Trophoblast cell (in vitro differentiated cells and primary cell): ENCODE measurements around the gene CYP27C1.
"Not testable (repeated sequence)": the region's sequence is repeated elsewhere in the genome, so short reads cannot be mapped to it uniquely, and the experiment has no call there.

ENCODE experiments used
- DNase-seq, 2 donors: peaks; one replicate each; pipeline ENCODE4 v3.0.0-alpha.2; 2016
- H2AFZ ChIP-seq: 2 replicates; pipeline ENCODE4 v1.6.1; 2013; ENCODE audit warnings: low read length, moderate library complexity, mild to moderate bottlenecking; ENCODE audit not compliant: insufficient read depth, poor library complexity
- H2AK5ac ChIP-seq: 2 replicates; pipeline ENCODE4 v1.6.1; 2013; ENCODE audit warnings: mild to moderate bottlenecking, low read length
- H2BK120ac ChIP-seq: 2 replicates; pipeline ENCODE4 v1.6.1; 2013; ENCODE audit warnings: low read length, mild to moderate bottlenecking, moderate library complexity; ENCODE audit not compliant: insufficient read depth, poor library complexity
- H2BK12ac ChIP-seq: 2 replicates; pipeline ENCODE4 v1.6.1; 2013; ENCODE audit warnings: mild to moderate bottlenecking, low read length, moderate library complexity
- H2BK5ac ChIP-seq: 2 replicates; pipeline ENCODE4 v1.6.1; 2013; ENCODE audit warnings: low read length, low read depth, moderate library complexity, mild to moderate bottlenecking; ENCODE audit not compliant: poor library complexity
- H3K14ac ChIP-seq: 2 replicates; pipeline ENCODE4 v1.6.1; 2013; ENCODE audit warnings: mild to moderate bottlenecking, low read length
- H3K18ac ChIP-seq: 2 replicates; pipeline ENCODE4 v1.6.1; 2013; ENCODE audit warnings: mild to moderate bottlenecking, low read length
- H3K23ac ChIP-seq: 2 replicates; pipeline ENCODE4 v1.6.1; 2013; ENCODE audit warnings: low read length
- H3K27ac ChIP-seq: 2 replicates; pipeline ENCODE4 v1.5.1; 2013; ENCODE audit warnings: low read depth, mild to moderate bottlenecking, inconsistent platforms, low read length, moderate library complexity
- H3K27me3 ChIP-seq: 2 replicates; pipeline ENCODE4 v1.6.1; 2013; ENCODE audit warnings: inconsistent platforms, mild to moderate bottlenecking, low read length, moderate library complexity; ENCODE audit not compliant: insufficient read depth
- H3K36me3 ChIP-seq, 2 experiments: 1 replicate in 1 of 2; 2 replicates in 1 of 2; pipeline ENCODE4 v1.6.1; 2013; ENCODE audit warnings: low read length in 2 of 2, mild to moderate bottlenecking in 2 of 2, moderate library complexity in 1 of 2; ENCODE audit not compliant: insufficient read depth in 2 of 2, control insufficient read depth in 1 of 2
- H3K4ac ChIP-seq: 2 replicates; pipeline ENCODE4 v1.6.1; 2013; ENCODE audit warnings: low read depth, mild to moderate bottlenecking, low read length, moderate library complexity
- H3K4me1 ChIP-seq, 2 experiments: 1 replicate in 1 of 2; 2 replicates in 1 of 2; pipeline ENCODE4 v1.6.1; 2013; ENCODE audit warnings: low read length in 2 of 2, mild to moderate bottlenecking in 2 of 2, moderate library complexity in 1 of 2; ENCODE audit not compliant: insufficient read depth in 2 of 2, control insufficient read depth in 1 of 2
- H3K4me2 ChIP-seq: 2 replicates; pipeline ENCODE4 v1.6.1; 2013; ENCODE audit warnings: inconsistent platforms, mild to moderate bottlenecking, low read length, moderate library complexity
- H3K4me3 ChIP-seq: 2 replicates; pipeline ENCODE4 v1.5.1; 2013; ENCODE audit warnings: mild to moderate bottlenecking, low read depth, low read length, inconsistent platforms
- H3K79me1 ChIP-seq: one replicate; pipeline ENCODE4 v1.6.1; 2013; ENCODE audit warnings: low read length
- H3K79me2 ChIP-seq: 2 replicates; pipeline ENCODE4 v1.6.1; 2013; ENCODE audit warnings: low read length, mild to moderate bottlenecking; ENCODE audit not compliant: control insufficient read depth, insufficient read depth, poor library complexity
- H3K9ac ChIP-seq: 2 replicates; pipeline ENCODE4 v1.6.1; 2013; ENCODE audit warnings: mild to moderate bottlenecking, low read length
- H3K9me3 ChIP-seq: 2 replicates; pipeline ENCODE4 v1.6.1; 2013; ENCODE audit warnings: low read depth, mild to moderate bottlenecking, control low read depth, inconsistent platforms, low read length; ENCODE audit not compliant: insufficient read depth
- H4K12ac ChIP-seq: 2 replicates; pipeline ENCODE4 v1.6.1; 2013; ENCODE audit warnings: low read depth, mild to moderate bottlenecking, low read length, moderate library complexity
- H4K8ac ChIP-seq: 2 replicates; pipeline ENCODE4 v1.6.1; 2013; ENCODE audit warnings: low read depth, mild to moderate bottlenecking, low read length, moderate library complexity
- H4K91ac ChIP-seq: one replicate; pipeline ENCODE4 v1.6.1; 2013; ENCODE audit warnings: low read depth, mild to moderate bottlenecking, low read length, moderate library complexity
- WGBS: extraction: QIAGEN DNeasy Blood & Tissue Kit; methylation state at CpG from one replicate; pipeline ENCODE4 v1.1.7; 2013; ENCODE audit warnings: missing lambda C conversion rate; ENCODE audit not compliant: insufficient read length, insufficient coverage; ENCODE audit errors: extremely low coverage; 5-methylcytosine and 5-hydroxymethylcytosine counted together

CYP27C1 gene

DNA sequence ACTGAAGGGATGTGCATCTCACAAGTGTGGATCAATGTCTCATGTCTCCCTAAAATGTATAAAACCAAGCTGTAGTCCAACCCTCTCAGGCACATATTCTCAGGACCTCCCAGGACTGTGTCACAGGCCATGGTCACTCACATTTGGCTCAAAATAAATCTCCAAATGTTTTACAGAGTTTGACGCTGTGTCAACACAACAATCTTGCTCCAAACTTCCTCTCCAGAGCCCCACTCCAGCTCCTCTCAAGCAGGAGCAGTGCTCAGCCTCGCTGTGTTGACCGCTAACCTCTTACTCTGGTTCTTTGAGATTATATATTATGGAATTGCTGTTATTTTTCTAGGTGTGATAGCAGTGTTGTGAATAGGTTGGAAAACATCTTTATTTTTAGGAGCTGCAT, 56.2 kb downstream of the CYP27C1 start:
- H3K18ac ChIP-seq: no peak overlapping the region
- H3K9me3 ChIP-seq: peaks cover 3% of the 10 kb centered on the region
- no peaks in the 10 kb centered on the region for H3K79me1 ChIP-seq
- DNase-seq: no peak
- H2BK12ac ChIP-seq: no peak overlapping the region
- no peak overlapping the region for H3K14ac ChIP-seq
- no peak overlapping the region for H3K4me2 ChIP-seq
- no peaks in the 10 kb centered on the region for H3K4me1 ChIP-seq
- no peak overlapping the region for H3K27ac ChIP-seq
- H2BK120ac ChIP-seq: no peak overlapping the region
- no peak overlapping the region for H3K4me3 ChIP-seq
- no peak overlapping the region for H2AK5ac ChIP-seq
- H3K9ac ChIP-seq: no peak overlapping the region
- no peaks in the 10 kb centered on the region for H3K79me2 ChIP-seq
- no CpG with 5 or more reads among the region's 3 CpGs for WGBS
- H2AFZ ChIP-seq: no peak overlapping the region
- no peak overlapping the region for H4K91ac ChIP-seq
- no peak overlapping the region for H3K23ac ChIP-seq
- no peak overlapping the region for H3K4ac ChIP-seq
- H3K36me3 ChIP-seq: no peaks in the 10 kb centered on the region
- no peak overlapping the region for H2BK5ac ChIP-seq
- no peak overlapping the region for H4K12ac ChIP-seq
- H3K27me3 ChIP-seq: no peaks in the 10 kb centered on the region
- no peak overlapping the region for H4K8ac ChIP-seq

DNA sequence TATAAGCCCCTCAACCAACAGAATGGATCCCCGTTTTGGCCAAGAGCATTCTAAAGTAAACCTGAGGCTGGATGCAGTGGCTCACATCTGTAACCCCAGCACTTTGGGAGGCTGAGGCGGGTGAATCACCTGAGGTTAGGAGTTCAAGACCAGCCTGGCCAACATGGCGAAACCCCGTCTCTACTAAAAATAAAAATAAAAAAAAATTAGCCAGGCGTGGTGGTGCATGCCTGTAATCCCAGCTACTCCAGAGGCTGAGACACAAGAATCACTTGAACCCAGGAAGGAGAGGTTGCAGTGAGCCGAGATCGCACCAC, 57.1 kb downstream of the CYP27C1 start:
- not testable (repeated sequence) for H2AK5ac ChIP-seq, H3K79me2 ChIP-seq, H2BK12ac ChIP-seq, H3K23ac ChIP-seq, H3K4me2 ChIP-seq, H2AFZ ChIP-seq, H3K4me1 ChIP-seq, H3K4ac ChIP-seq, H2BK5ac ChIP-seq, H4K91ac ChIP-seq, H3K9ac ChIP-seq, H3K79me1 ChIP-seq, H3K27ac ChIP-seq, H4K12ac ChIP-seq, H3K9me3 ChIP-seq, DNase-seq, H4K8ac ChIP-seq, H3K18ac ChIP-seq, H3K14ac ChIP-seq, H2BK120ac ChIP-seq, H3K4me3 ChIP-seq, H3K27me3 ChIP-seq, H3K36me3 ChIP-seq
- no CpG with 5 or more reads among the region's 7 CpGs for WGBS

DNA sequence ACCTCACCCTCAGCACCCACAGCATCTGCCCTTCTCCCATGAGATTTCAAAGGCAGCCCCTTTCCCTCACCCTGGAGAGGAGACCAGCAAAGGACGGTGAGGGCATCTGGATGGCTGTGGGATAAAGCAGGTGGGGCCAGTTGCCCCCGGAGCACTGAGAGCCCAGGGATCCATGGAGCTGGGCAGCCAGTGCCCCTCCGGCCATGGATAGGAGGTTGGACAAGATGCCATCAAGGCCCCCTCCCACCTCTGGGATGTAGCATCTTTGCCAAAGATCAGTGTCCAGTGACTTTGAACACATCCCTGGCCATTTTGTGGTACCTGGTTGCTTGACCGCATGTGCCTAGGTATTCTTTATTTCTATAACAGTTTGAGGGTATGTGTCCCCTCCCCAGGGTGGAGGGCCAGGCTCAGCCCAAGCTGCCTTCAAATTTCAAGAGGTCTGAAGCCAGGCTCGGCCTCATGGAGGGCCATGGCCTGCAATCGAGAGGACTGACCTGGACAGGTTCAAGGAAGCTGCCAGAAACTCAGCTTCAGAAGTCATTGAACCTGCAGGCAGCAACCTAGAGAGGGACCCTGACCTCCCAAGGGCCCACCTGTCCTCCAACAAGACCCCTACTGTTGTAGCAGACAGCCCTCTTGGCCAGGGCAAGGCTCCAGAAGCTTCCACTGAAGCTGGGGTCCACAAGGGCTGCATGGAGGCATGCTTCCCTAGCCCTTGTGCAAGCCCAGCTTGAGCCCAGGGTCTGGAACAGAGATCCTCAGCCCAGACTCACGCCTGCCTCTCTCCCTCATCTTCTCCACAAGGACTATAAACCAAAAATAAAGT, 57.6 kb downstream of the CYP27C1 start:
- Histone ChIP-seq H4K8ac (no peak overlapping the region), H2BK12ac (no peak overlapping the region), H3K23ac (no peak overlapping the region), H3K18ac (no peak overlapping the region), H2AK5ac (no peak overlapping the region), H3K4me1 (peaks cover 4 to 5% of the 10 kb centered on the region in 2 experiments), H3K9me3 (peaks cover 3% of the 10 kb centered on the region), H4K12ac (no peak overlapping the region), H3K79me2 (no peaks in the 10 kb centered on the region), H3K4me3 (no peak overlapping the region), H3K36me3 (no peaks in the 10 kb centered on the region), H3K4ac (no peak overlapping the region), H3K27me3 (no peaks in the 10 kb centered on the region), H2BK5ac (no peak overlapping the region), H2BK120ac (no peak overlapping the region), H3K9ac (no peak overlapping the region), H3K14ac (no peak overlapping the region), H2AFZ (no peak overlapping the region), H3K79me1 (no peaks in the 10 kb centered on the region), H3K27ac (no peak overlapping the region), H3K4me2 (no peak overlapping the region), H4K91ac (no peak overlapping the region)
- no peak for DNase-seq
- no CpG with 5 or more reads among the region's 7 CpGs for WGBS

DNA sequence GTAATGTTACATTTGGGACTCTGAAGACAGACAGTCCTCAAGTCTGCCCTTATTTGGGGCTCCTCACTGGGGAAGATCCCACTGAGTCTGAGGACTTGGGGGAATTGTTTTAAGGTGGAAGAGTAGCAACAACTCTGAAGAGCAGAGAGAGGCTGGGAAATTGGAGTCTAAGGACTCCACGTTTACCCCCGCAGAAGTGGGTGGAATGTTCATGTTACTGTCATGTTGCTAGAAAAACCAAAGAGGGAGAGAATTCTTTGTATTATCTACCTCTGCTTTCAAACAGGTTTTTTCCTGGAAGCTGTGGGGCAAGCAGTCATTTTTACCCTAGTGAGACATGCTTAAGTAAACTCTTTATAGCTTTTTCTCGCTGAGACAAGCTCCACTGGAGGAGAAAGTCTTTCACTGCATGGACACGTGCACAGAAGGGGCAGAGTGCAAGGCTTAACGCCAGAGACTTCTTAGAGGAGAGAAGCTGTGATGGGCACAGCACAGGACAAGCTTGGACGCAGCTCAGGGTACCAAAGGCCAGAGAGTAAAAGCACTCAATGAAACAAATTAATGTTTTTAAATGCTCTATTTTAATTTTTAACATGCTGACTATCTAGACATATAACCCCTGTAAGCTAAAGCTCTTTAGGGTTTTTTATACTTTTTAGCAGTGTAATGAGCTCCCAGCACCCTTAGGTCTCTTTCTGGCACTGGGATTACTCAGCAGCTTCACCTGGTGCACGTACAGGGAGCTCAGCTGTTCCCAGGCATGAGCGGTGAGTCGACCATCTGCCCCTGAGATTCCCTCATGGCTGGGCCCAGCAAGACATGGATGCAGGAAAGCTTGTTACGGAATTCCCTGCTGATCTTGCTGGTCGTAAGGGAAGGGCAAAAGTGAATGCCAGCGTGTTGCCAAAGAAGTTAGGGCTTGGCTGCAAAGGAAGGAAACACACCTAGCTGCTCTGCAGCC, 58.6 kb downstream of the CYP27C1 start:
- Histone ChIP-seq H3K9me3 (peaks cover 3% of the 10 kb centered on the region), H3K27me3 (no peaks in the 10 kb centered on the region), H2AK5ac (no peak overlapping the region), H2BK120ac (no peak overlapping the region), H3K4me2 (no peak overlapping the region), H4K8ac (no peak overlapping the region), H4K91ac (no peak overlapping the region), H2AFZ (no peak overlapping the region), H3K4ac (no peak overlapping the region), H3K79me1 (no peaks in the 10 kb centered on the region), H3K4me1 (peaks cover 5 to 7% of the 10 kb centered on the region in 2 experiments), H3K14ac (no peak overlapping the region), H3K36me3 (no peaks in the 10 kb centered on the region), H3K9ac (no peak overlapping the region), H4K12ac (no peak overlapping the region), H3K18ac (no peak overlapping the region), H3K4me3 (no peak overlapping the region), H2BK5ac (no peak overlapping the region), H3K23ac (no peak overlapping the region), H2BK12ac (no peak overlapping the region), H3K27ac (no peak overlapping the region), H3K79me2 (no peaks in the 10 kb centered on the region)
- DNase-seq: no peak
- WGBS: no CpG with 5 or more reads among the region's 12 CpGs
